Loucy (cell line): ENCODE measurements around the gene CDCA3.
"Not testable (repeated sequence)": the region's sequence is repeated elsewhere in the genome, so short reads cannot be mapped to it uniquely, and the experiment has no call there.

Source experiments
- H2AFZ ChIP-seq: fragments of 200-600 bp; sonication (generic); 2 replicates; pipeline ENCODE4 v1.6.0; 2016; ENCODE audit warnings: antibody characterized with exemption, mild to moderate bottlenecking, low read length, moderate library complexity
- H3F3A ChIP-seq: fragments of 200-600 bp; 2 replicates; pipeline ENCODE4 v1.6.0; 2016; ENCODE audit warnings: antibody characterized with exemption, low read depth, mild to moderate bottlenecking
- H3K27me3 ChIP-seq: fragments of 200-600 bp; sonication (generic); 2 replicates; pipeline ENCODE4 v1.6.1; 2014; ENCODE audit warnings: low read length, mild to moderate bottlenecking; ENCODE audit not compliant: insufficient read depth, poor library complexity, severe bottlenecking
- H3K36me3 ChIP-seq: fragments of 200-600 bp; sonication (generic); 2 replicates; pipeline ENCODE4 v1.6.1; 2016; ENCODE audit warnings: low read length; ENCODE audit not compliant: insufficient read depth
- H3K4me1 ChIP-seq: fragments of 200-600 bp; sonication (generic); 2 replicates; pipeline ENCODE4 v1.5.1; 2014; ENCODE audit warnings: low read length, mild to moderate bottlenecking; ENCODE audit not compliant: insufficient read depth, poor library complexity, severe bottlenecking
- H3K4me2 ChIP-seq: fragments of 200-600 bp; sonication (generic); 2 replicates; pipeline ENCODE4 v1.6.0; 2014; ENCODE audit warnings: antibody characterized with exemption, low read length, low read depth, mild to moderate bottlenecking; ENCODE audit not compliant: poor library complexity, severe bottlenecking
- H3K4me3 ChIP-seq: fragments of 200-600 bp; sonication (generic); 2 replicates; pipeline ENCODE4 v1.5.1; 2014; ENCODE audit warnings: low read length, mild to moderate bottlenecking, mixed read lengths; ENCODE audit not compliant: poor library complexity, severe bottlenecking
- H3K79me2 ChIP-seq: fragments of 200-600 bp; sonication (generic); 2 replicates; pipeline ENCODE4 v1.6.1; 2014; ENCODE audit warnings: low read length; ENCODE audit not compliant: insufficient read depth
- H3K9ac ChIP-seq: fragments of 200-600 bp; sonication (generic); 2 replicates; pipeline ENCODE4 v1.6.0; 2014; ENCODE audit warnings: mild to moderate bottlenecking, low read depth, low read length, moderate library complexity; ENCODE audit not compliant: poor library complexity, severe bottlenecking
- H3K9me2 ChIP-seq: fragments of 200-600 bp; sonication (generic); replicated peaks from 2 replicates; pipeline ENCODE4 v1.6.1; 2016; ENCODE audit warnings: low read depth, low read length, mixed read lengths
- H3K9me3 ChIP-seq: fragments of 200-600 bp; sonication (generic); 2 replicates; pipeline ENCODE4 v1.6.1; 2014; ENCODE audit warnings: mild to moderate bottlenecking, antibody characterized with exemption, low read length, low read depth; ENCODE audit not compliant: insufficient read depth
- H4K20me1 ChIP-seq: fragments of 200-600 bp; sonication (generic); 2 replicates; pipeline ENCODE4 v1.6.0; 2014; ENCODE audit warnings: antibody characterized with exemption, low read length, mild to moderate bottlenecking; ENCODE audit not compliant: insufficient read depth, poor library complexity, severe bottlenecking
- CTCF ChIP-seq: fragments of 200-600 bp; sonication (generic); conservative IDR thresholded peaks from 2 replicates; pipeline ENCODE4 v1.5.1; 2014; ENCODE audit warnings: mild to moderate bottlenecking, antibody characterized with exemption, low read length
- EZH2phosphoT487 ChIP-seq: fragments of 200-600 bp; IDR thresholded peaks from 2 replicates; pipeline ENCODE4 v1.6.1; 2018; ENCODE audit warnings: antibody characterized with exemption, mild to moderate bottlenecking, moderate library complexity, borderline replicate concordance

The CDCA3 gene

GRCh38 chr12:6872073-6873048 lies 21.3 kb upstream of the CDCA3 start:
- peaks cover 25% of the 10 kb centered on the region; the same call in 1 of the 2 replicates for H3K36me3 ChIP-seq
- H3K4me1 ChIP-seq, result peaks cover 36% of the 10 kb centered on the region
- H3K4me2 ChIP-seq, result peak overlapping the region; percentile 98
- H3K27me3 ChIP-seq, result peaks cover 4% of the 10 kb centered on the region
- peaks cover 51% of the 10 kb centered on the region for H4K20me1 ChIP-seq
- TF ChIP-seq CTCF (peak; percentile 81), EZH2phosphoT487 (no peak)
- peaks cover 5% of the 10 kb centered on the region; the same call in 1 of the 2 replicates for H3F3A ChIP-seq
- no peaks in the 10 kb centered on the region for H3K9me2 ChIP-seq
- no peak overlapping the region for H2AFZ ChIP-seq
- peak overlapping the region; percentile 92 for H3K9ac ChIP-seq
- H3K79me2 ChIP-seq, result peaks cover 61% of the 10 kb centered on the region
- H3K9me3 ChIP-seq, result no peaks in the 10 kb centered on the region
- peak overlapping the region; percentile 94 for H3K4me3 ChIP-seq

- Histone ChIP-seq H3K27me3 (peaks cover 4% of the 10 kb centered on the region), H2AFZ (no peak overlapping the region), H3K4me1 (peaks cover 42% of the 10 kb centered on the region), H3K9me3 (no peaks in the 10 kb centered on the region), H3K4me2 (peak overlapping the region; percentile 98), H3K36me3 (peaks cover 25% of the 10 kb centered on the region; the same call in 1 of the 2 replicates), H3K4me3 (peak overlapping the region; percentile 94), H3K9me2 (no peaks in the 10 kb centered on the region), H3K79me2 (peaks cover 67% of the 10 kb centered on the region), H3F3A (peaks cover 5% of the 10 kb centered on the region; the same call in 1 of the 2 replicates), H3K9ac (peak overlapping the region; percentile 92), H4K20me1 (peaks cover 51% of the 10 kb centered on the region)
- TF ChIP-seq EZH2phosphoT487, result no peak
- TF ChIP-seq CTCF, result no peak
Measured at GRCh38 chr12:6871052-6871957, 20.2 kb upstream of the CDCA3 start.

GRCh38 chr12:6870304-6870703 lies 19.2 kb upstream of the CDCA3 start:
- peaks cover 67% of the 10 kb centered on the region for H3K79me2 ChIP-seq
- H3K36me3 ChIP-seq, result peaks cover 27% of the 10 kb centered on the region; the same call in 1 of the 2 replicates
- peaks cover 42% of the 10 kb centered on the region for H3K4me1 ChIP-seq
- not testable (repeated sequence) for H3K27me3 ChIP-seq, H3F3A ChIP-seq, H3K9me2 ChIP-seq, H3K9me3 ChIP-seq, H2AFZ ChIP-seq
- peak overlapping the region; percentile 92 for H3K9ac ChIP-seq
- H4K20me1 ChIP-seq, result peaks cover 51% of the 10 kb centered on the region
- peak overlapping the region; percentile 94 for H3K4me3 ChIP-seq
- H3K4me2 ChIP-seq, result peak overlapping the region; percentile 98
